Measurements from ENCODE around the gene TMEM91. TPM values are rescaled to one million over a fixed set of nuclear protein-coding genes. Genes with fewer than 3 reads are reported as not detected.

TMEM91 gene
- total RNA-seq, 2 experiments from 2014 or later = 10.7 to 12.7 TPM

- Histone ChIP-seq H3K36me3 (ENCODE audit: insufficient read depth, low read length) (peaks cover 80% of the 10 kb centered on the region), H3K4me2 (ENCODE audit: low read length) (no peak overlapping the region), H3K9me3 (ENCODE audit: low read length) (no peaks in the 10 kb centered on the region), H4K20me1 (ENCODE audit: insufficient read depth, low read length) (no peaks in the 10 kb centered on the region), H2AFZ (ENCODE audit: low read length) (no peak overlapping the region), H3K79me2 (ENCODE audit: insufficient read depth, low read depth, low read length) (no peaks in the 10 kb centered on the region), H3K9me2 (ENCODE audit: insufficient read depth, low read length) (no peaks in the 10 kb centered on the region), H3K27ac (ENCODE audit: low read depth, low read length, poor library complexity, severe bottlenecking) (no peak overlapping the region), H3K4me3 (ENCODE audit: low read depth, low read length, poor library complexity, severe bottlenecking) (no peak overlapping the region), H3K4me1 (ENCODE audit: insufficient read depth, low read length, poor library complexity, severe bottlenecking) (peaks cover 25% of the 10 kb centered on the region)
- no peak for DNase-seq (ENCODE audit: low spot score)
- ChIA-PET CTCF (ENCODE audit: unreplicated experiment) (no interaction called here), POLR2A (no interaction called here)
- TF ChIP-seq EZH2phosphoT487 (IDR thresholded peaks at IDR 0.05; ENCODE audit: borderline replicate concordance, low read depth, low read length) (no peak), CTCF (conservative IDR thresholded peaks at IDR 0.05; ENCODE audit: low read length) (no peak)
- no TSS peak for BruUV-seq (replicated peaks)
- intact Hi-C loops (cut with micrococcal nuclease; ENCODE audit: unreplicated experiment) = no loop called here
Measured at GRCh38 chr19:41332000-41332399, 44.3 kb upstream of the TMEM91 start.

DNA sequence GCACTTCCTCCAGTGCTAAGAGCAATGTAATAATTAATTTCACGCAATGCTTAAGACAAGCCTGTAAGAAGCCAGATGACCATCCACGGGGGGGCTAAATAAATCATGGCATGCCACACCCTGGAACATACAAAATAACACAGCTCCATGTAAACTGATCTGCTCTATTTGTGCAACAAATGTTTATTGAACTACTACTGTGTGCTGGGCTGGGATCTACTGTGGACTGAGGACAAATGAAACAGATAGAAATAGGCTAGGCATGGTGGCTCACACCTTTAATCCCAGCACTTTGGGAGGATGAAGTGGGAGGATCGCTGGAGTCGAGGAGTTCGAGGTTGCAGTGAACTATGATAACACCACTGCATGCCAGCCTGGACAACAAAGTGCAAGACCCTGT, 43.9 kb upstream of the TMEM91 start:
- peaks cover 82% of the 10 kb centered on the region for H3K36me3 ChIP-seq (ENCODE audit: insufficient read depth, low read length)
- no peak for DNase-seq (ENCODE audit: low spot score)
- H3K9me2 ChIP-seq (ENCODE audit: insufficient read depth, low read length) = no peaks in the 10 kb centered on the region
- ChIA-PET CTCF (ENCODE audit: unreplicated experiment) (no interaction called here), POLR2A (interaction anchor here (0.7 kb wide), 1 partner anchor 32 kb away, joined by 3 read pairs; no protein-coding TSS in a partner anchor)
- peaks cover 20% of the 10 kb centered on the region for H3K4me1 ChIP-seq (ENCODE audit: insufficient read depth, low read length, poor library complexity, severe bottlenecking)
- no TSS peak for BruUV-seq (replicated peaks)
- H2AFZ ChIP-seq (ENCODE audit: low read length) = no peak overlapping the region
- no peaks in the 10 kb centered on the region for H3K9me3 ChIP-seq (ENCODE audit: low read length)
- intact Hi-C loops (cut with micrococcal nuclease; ENCODE audit: unreplicated experiment) = no loop called here
- no peak overlapping the region for H3K4me3 ChIP-seq (ENCODE audit: low read depth, low read length, poor library complexity, severe bottlenecking)
- no peaks in the 10 kb centered on the region for H3K79me2 ChIP-seq (ENCODE audit: insufficient read depth, low read depth, low read length)
- H3K27ac ChIP-seq (ENCODE audit: low read depth, low read length, poor library complexity, severe bottlenecking) = no peak overlapping the region
- H4K20me1 ChIP-seq (ENCODE audit: insufficient read depth, low read length) = no peaks in the 10 kb centered on the region
- no peak for TF ChIP-seq CTCF (conservative IDR thresholded peaks at IDR 0.05; ENCODE audit: low read length)
- TF ChIP-seq EZH2phosphoT487 (IDR thresholded peaks at IDR 0.05; ENCODE audit: borderline replicate concordance, low read depth, low read length) = no peak
- H3K4me2 ChIP-seq (ENCODE audit: low read length) = no peak overlapping the region

GRCh38 chr19:41334793-41335192, 41.5 kb upstream of the TMEM91 start:
- ChIA-PET CTCF (ENCODE audit: unreplicated experiment) (no interaction called here), POLR2A (interaction anchor here (0.9 kb wide), 1 partner anchor 14 kb away, joined by 4 read pairs; no protein-coding TSS in a partner anchor)
- Histone ChIP-seq H3K36me3 (ENCODE audit: insufficient read depth, low read length) (peaks cover 89% of the 10 kb centered on the region), H3K9me3 (ENCODE audit: low read length) (no peaks in the 10 kb centered on the region), H2AFZ (ENCODE audit: low read length) (no peak overlapping the region), H4K20me1 (ENCODE audit: insufficient read depth, low read length) (no peaks in the 10 kb centered on the region), H3K4me2 (ENCODE audit: low read length) (no peak overlapping the region), H3K4me1 (ENCODE audit: insufficient read depth, low read length, poor library complexity, severe bottlenecking) (no peaks in the 10 kb centered on the region), H3K79me2 (ENCODE audit: insufficient read depth, low read depth, low read length) (no peaks in the 10 kb centered on the region), H3K4me3 (ENCODE audit: low read depth, low read length, poor library complexity, severe bottlenecking) (no peak overlapping the region), H3K9me2 (ENCODE audit: insufficient read depth, low read length) (no peaks in the 10 kb centered on the region), H3K27ac (ENCODE audit: low read depth, low read length, poor library complexity, severe bottlenecking) (no peak overlapping the region)
- intact Hi-C loops (cut with micrococcal nuclease; ENCODE audit: unreplicated experiment) = no loop called here
- no peak for TF ChIP-seq CTCF (conservative IDR thresholded peaks at IDR 0.05; ENCODE audit: low read length)
- no peak for TF ChIP-seq EZH2phosphoT487 (IDR thresholded peaks at IDR 0.05; ENCODE audit: borderline replicate concordance, low read depth, low read length)
- no TSS peak for BruUV-seq (replicated peaks)
- DNase-seq (ENCODE audit: low spot score) = no peak
